NB4 (cell line): ENCODE measurements around the gene RNF220.

Experiments used
- DNase-seq: peaks from one replicate; pipeline ENCODE4 v3.0.0; 2010; ENCODE audit warnings: low read depth
- H3K4me3 ChIP-seq: one replicate; pipeline ENCODE4 v1.5.1; 2011; ENCODE audit warnings: mild to moderate bottlenecking, low read depth, low read length, moderate library complexity
- MYC ChIP-seq: IDR thresholded peaks from 2 replicates; pipeline ENCODE4 v1.6.1; 2011; ENCODE audit warnings: low read depth, low read length
- POLR2A ChIP-seq: IDR thresholded peaks from 2 replicates; pipeline ENCODE4 v1.6.1; 2011; ENCODE audit warnings: mild to moderate bottlenecking; ENCODE audit not compliant: insufficient read length; ENCODE audit errors: extremely low read depth
- TF ChIP-seq, protein P1 (sequence below): IDR thresholded peaks from 2 replicates; pipeline ENCODE4 v1.6.1; 2011; ENCODE audit warnings: low read depth, low read length
- TF ChIP-seq, protein P2 (sequence below): IDR thresholded peaks from one replicate; pipeline ENCODE4 v1.5.1; 2012; ENCODE audit warnings: low read depth, low read length

RNF220 gene

DNA sequence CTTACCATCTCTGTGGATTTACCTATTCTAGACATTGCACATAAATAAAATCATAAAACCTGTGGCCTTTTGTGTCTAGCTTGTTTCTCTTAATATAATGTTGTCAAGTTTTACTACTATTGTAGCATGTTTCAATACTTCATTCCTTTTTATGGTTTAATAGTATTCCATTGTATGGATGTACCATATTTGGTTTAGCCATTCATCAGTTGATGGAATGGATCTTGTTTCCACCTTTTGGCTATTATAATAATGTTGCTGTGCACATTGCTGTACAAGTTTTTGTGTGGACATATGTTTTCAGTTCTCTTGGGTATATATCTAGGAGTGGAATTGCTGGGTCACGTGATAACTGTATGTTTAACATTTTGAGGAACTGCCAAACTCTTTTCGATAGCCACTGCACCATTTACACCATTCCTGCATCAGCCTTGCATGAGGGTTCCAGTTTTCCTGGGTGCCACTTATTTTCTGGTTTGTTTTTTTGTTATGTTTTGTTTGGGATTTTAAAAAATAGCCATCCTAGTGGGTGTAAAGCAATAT lies 66.9 kb downstream of the RNF220 start:
- no peak for DNase-seq
- no peak for TF ChIP-seq POLR2A
- TF ChIP-seq, protein P1, sequence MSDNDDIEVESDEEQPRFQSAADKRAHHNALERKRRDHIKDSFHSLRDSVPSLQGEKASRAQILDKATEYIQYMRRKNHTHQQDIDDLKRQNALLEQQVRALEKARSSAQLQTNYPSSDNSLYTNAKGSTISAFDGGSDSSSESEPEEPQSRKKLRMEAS = no peak
- no peak overlapping the region for H3K4me3 ChIP-seq

DNA sequence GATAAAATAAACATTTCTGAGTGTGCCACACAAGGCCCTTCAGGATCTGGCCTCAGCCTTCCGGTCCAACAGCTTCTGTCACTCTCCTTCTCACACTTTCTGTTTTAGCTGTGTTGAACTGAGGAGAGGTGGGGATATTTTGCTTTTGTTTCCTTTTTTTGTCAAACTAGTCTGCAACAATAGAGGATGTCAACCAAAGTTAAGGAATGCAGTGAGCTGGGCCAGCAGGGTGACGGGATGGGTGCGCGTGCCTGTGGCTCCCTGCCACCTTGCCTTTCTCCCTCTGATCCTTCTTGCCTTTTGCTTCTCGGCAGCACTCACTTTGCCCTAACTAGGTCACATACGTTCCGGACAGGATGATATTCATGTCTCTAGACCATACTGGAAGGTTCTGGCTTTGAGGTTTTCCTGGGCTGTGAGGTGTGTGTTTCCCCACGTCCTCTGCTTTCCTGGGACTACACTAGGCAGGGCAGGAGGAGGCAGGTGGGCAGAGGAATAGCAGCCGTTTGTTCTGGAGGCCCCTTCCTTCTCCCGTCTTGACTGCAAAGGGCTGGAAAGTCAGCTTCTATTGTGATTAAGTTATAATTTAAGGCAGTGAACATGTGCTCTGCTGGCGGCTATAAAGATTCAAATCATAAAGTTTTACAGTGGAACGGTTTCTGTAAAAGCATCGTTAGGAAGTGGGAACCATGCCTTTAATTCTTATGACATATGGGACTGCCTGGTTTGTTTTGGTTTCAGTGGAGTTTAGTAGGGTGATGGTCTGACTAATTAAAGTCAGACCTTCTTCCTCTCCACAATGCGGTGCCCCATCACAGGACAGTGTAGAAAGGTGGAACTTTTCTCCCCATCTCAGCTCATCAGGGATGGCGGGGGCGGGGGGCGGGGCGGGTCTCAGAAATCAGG lies 67.8 kb downstream of the RNF220 start:
- TF ChIP-seq, protein P2, sequence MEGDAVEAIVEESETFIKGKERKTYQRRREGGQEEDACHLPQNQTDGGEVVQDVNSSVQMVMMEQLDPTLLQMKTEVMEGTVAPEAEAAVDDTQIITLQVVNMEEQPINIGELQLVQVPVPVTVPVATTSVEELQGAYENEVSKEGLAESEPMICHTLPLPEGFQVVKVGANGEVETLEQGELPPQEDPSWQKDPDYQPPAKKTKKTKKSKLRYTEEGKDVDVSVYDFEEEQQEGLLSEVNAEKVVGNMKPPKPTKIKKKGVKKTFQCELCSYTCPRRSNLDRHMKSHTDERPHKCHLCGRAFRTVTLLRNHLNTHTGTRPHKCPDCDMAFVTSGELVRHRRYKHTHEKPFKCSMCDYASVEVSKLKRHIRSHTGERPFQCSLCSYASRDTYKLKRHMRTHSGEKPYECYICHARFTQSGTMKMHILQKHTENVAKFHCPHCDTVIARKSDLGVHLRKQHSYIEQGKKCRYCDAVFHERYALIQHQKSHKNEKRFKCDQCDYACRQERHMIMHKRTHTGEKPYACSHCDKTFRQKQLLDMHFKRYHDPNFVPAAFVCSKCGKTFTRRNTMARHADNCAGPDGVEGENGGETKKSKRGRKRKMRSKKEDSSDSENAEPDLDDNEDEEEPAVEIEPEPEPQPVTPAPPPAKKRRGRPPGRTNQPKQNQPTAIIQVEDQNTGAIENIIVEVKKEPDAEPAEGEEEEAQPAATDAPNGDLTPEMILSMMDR = no peak
- TF ChIP-seq MYC (no peak), POLR2A (no peak)
- TF ChIP-seq, protein P1 = no peak
- DNase-seq = no peak
- H3K4me3 ChIP-seq = no peak overlapping the region

DNA sequence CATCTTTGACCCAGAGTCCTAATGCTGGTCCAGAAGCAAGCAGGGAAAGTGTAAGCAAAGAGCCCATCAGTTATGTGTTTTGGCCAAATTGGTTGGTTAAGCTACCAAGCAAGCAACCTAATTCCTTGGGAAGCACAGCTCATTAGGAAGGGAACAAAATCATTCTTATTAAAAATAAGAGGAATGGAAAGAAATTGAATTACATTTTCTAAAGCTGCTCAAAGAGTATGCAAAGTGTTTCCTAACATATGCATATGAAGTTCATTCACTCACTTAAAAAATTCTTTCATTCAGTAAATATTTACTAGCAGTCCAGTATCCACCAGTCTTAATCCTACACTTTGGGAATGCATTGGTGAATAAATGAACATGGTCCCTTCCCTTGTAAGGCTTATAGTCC lies 71.8 kb downstream of the RNF220 start:
- H3K4me3 ChIP-seq = no peak overlapping the region
- no peak for DNase-seq
- no peak for TF ChIP-seq POLR2A
- TF ChIP-seq, protein P1 = no peak
- no peak for TF ChIP-seq MYC
- TF ChIP-seq, protein P2 = no peak

DNA sequence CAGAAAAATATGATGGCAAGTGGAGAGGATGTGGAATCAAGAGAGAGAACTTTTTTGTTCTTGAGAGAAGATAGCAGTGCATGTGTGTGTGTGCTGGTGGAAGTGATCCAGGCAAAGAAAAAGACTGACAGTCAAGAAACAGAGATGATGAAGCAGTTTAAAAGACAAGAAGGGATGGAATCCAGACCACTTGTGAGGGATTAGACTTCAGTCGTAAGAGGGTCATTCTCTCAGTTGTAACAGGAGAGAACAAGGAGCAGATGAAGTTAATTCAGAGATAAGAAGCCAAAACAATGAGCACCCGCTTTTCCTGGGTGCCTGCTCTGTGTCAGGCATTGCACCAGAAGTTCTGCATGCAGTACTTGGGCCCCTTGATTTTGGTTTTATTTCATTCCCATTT lies 76.6 kb downstream of the RNF220 start:
- no peak for TF ChIP-seq POLR2A
- TF ChIP-seq, protein P1 = no peak
- TF ChIP-seq MYC = no peak
- TF ChIP-seq, protein P2 = no peak
- no peak overlapping the region for H3K4me3 ChIP-seq
- no peak for DNase-seq

DNA sequence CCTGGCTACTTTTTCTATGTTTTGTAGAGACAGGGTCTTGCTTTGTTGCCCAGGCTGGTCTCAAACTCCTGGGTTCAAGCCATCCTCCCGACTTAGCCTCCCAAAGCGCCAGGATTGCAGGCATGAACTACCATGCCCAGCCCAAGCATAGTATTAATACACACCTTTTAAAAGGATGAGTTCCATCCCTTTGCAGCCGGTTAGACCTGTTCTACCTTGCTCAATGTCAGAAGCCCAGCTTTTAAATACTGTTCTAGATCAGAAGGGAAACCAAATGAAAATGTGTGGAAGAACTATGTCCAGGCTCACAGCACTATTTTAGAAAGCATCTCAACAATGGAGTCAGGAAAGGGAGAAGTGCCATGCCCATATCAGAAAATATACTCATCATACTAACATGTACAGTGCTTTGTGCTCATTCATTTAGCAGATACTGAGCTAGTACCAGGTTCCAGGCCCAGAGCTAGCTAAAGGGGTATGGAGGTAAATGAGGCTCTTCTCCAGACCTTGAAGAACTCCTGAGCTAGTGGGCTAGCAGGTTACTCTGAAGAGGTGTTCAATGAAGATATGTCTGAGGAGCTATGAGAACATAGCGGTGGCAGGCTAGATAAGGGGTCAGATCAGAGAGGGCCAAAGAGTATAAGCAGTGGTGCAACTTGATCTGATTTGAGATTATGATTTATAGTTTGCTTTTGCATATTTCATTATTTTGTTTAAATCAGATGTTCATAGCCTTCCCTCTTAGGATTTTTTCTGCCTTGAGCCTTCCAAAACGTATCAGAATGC lies 78.2 kb downstream of the RNF220 start:
- no peak overlapping the region for H3K4me3 ChIP-seq
- TF ChIP-seq POLR2A (no peak), MYC (no peak)
- TF ChIP-seq, protein P1 = no peak
- TF ChIP-seq, protein P2 = no peak
- DNase-seq = no peak
